K562 (cell line): ENCODE results near the gene EFNA5. TPM values are rescaled to one million over a fixed set of nuclear protein-coding genes. Genes with fewer than 3 reads are reported as not detected.

Experiments used
- ATAC-seq: fragments of 200-7000 bp; cut with Tn5 transposase; 3 replicates; pipeline ENCODE4 v1.9.1; 2020; ENCODE audit warnings: moderate library complexity
- BruUV-seq: library from RNA; stranded (reverse); fragments of 400-500 nt; replicated peaks from 2 replicates; lab custom pipeline; 2021; lab: Mats Ljungman, UMichigan
- CTCF ChIA-PET: fragments of 300-600 bp; formaldehyde crosslinking; extraction: SDS; loops from one replicate; lab custom pipeline; 2021; ENCODE audit warnings: low intra/inter-chr PET ratio; lab: Yijun Ruan, JAX
- POLR2A ChIA-PET: fragments of 300-600, 350-650 bp; sonication (Branson Sonifier 250); formaldehyde crosslinking; extraction: SDS; loops from one replicate; lab custom pipeline; 2021; ENCODE audit warnings: antibody characterized with exemption, inconsistent platforms; lab: Yijun Ruan, JAX
- DNase-seq, 4 experiments: peaks; one replicate each; pipeline versions ENCODE4 v3.0.0 to v3.0.0-alpha.2; 2011 to 2018; ENCODE audit warnings: low spot score in 3 of 4, mixed read lengths in 3 of 4; ENCODE audit errors: extremely low read depth in 1 of 4
- FAIRE-seq: peaks from 2 replicates; lab custom pipeline; 2011; peaks lifted over from hg19 to GRCh38; lab: Jason Lieb, UNC
- H2AFZ ChIP-seq: 2 replicates; pipeline ENCODE4 v1.6.0; 2011; ENCODE audit warnings: low read depth, low read length, control low read depth, inconsistent platforms
- H3K27ac ChIP-seq: fragments of 200-600 bp; 3 replicates; pipeline ENCODE4 v1.8.0; 2011; ENCODE audit warnings: low read depth, mild to moderate bottlenecking, control low read depth, inconsistent platforms, low read length, moderate library complexity, mixed read lengths; ENCODE audit errors: extremely low read depth
- H3K27me3 ChIP-seq, 2 experiments: fragments of 300-600 bp in 1 of 2; 2 replicates in 1 of 2; 3 replicates in 1 of 2; pipeline versions ENCODE4 v1.6.0 to v1.8.0; 2011; ENCODE audit warnings: inconsistent platforms in 2 of 2, low read length in 2 of 2, mild to moderate bottlenecking in 1 of 2, mixed read lengths in 1 of 2, moderate library complexity in 1 of 2; ENCODE audit not compliant: control insufficient read depth in 2 of 2, insufficient read depth in 2 of 2
- H3K36me3 ChIP-seq: fragments of 300-600 bp; 3 replicates; pipeline ENCODE4 v1.8.0; 2011; ENCODE audit warnings: mild to moderate bottlenecking, low read length, inconsistent platforms; ENCODE audit not compliant: control insufficient read depth, insufficient read depth
- H3K4me1 ChIP-seq, 2 experiments: fragments of 200-600 bp in 1 of 2; replicated peaks in 1 of 2; 2 replicates in 1 of 2; 3 replicates in 1 of 2; pipeline versions ENCODE4 v1.5.1 to v1.8.0; 2011; ENCODE audit warnings: inconsistent platforms in 2 of 2, low read length in 2 of 2, mild to moderate bottlenecking in 1 of 2, mixed read lengths in 1 of 2, moderate library complexity in 1 of 2; ENCODE audit not compliant: control insufficient read depth in 2 of 2, insufficient read depth in 2 of 2
- H3K4me2 ChIP-seq: 2 replicates; pipeline ENCODE4 v1.6.1; 2011; ENCODE audit warnings: low read length, control low read depth, inconsistent platforms, mixed read lengths; ENCODE audit not compliant: insufficient read depth
- H3K4me3 ChIP-seq: fragments of 200-600 bp; sonication (generic), shearing (Covaris generic); 2 replicates; pipeline ENCODE4 v1.5.1; 2016; ENCODE audit warnings: control low read depth, inconsistent platforms
- H3K79me2 ChIP-seq: fragments of 200-600 bp; 3 replicates; pipeline ENCODE4 v1.8.0; 2011; ENCODE audit warnings: low read length, inconsistent platforms; ENCODE audit not compliant: control insufficient read depth, insufficient read depth
- H3K9ac ChIP-seq, 2 experiments: 2 replicates each; pipeline versions ENCODE4 v1.6.0 to v1.6.1; 2011; ENCODE audit warnings: low read depth in 2 of 2, low read length in 2 of 2, control low read depth in 1 of 2, inconsistent platforms in 1 of 2, mild to moderate bottlenecking in 1 of 2, mixed read lengths in 1 of 2; ENCODE audit not compliant: insufficient read depth in 1 of 2
- H3K9me1 ChIP-seq: one replicate; pipeline ENCODE4 v1.6.0; 2011; ENCODE audit warnings: inconsistent platforms, mild to moderate bottlenecking, low read length, moderate library complexity; ENCODE audit not compliant: control insufficient read depth, insufficient read depth
- H3K9me3 ChIP-seq: replicated peaks from 2 replicates; pipeline ENCODE4 v1.5.1; 2011; ENCODE audit warnings: low read depth, low read length, inconsistent platforms; ENCODE audit not compliant: control insufficient read depth, insufficient read depth
- H4K20me1 ChIP-seq: replicated peaks from 2 replicates; pipeline ENCODE4 v1.6.1; 2011; ENCODE audit warnings: low read length, inconsistent platforms, mixed read lengths; ENCODE audit not compliant: control insufficient read depth, insufficient read depth
- BRF1 ChIP-seq: IDR thresholded peaks from 3 replicates; pipeline ENCODE4 v1.6.1; 2011; ENCODE audit warnings: borderline replicate concordance, mild to moderate bottlenecking; ENCODE audit not compliant: insufficient read length; ENCODE audit errors: extremely low read depth
- CTBP1 ChIP-seq: fragments of 450-650 bp; IDR thresholded peaks from 2 replicates; pipeline ENCODE4 v1.6.1; 2016; ENCODE audit warnings: borderline replicate concordance
- HIVEP1 ChIP-seq: fragments of 250-450 bp; sonication (Bioruptor Pico); IDR thresholded peaks from 2 replicates; pipeline ENCODE4 v1.4.0; 2020; ENCODE audit warnings: mild to moderate bottlenecking
- MYC ChIP-seq, 2 experiments: fragments of 250-450 bp in 1 of 2; sonication (Bioruptor Pico) in 1 of 2; IDR thresholded peaks; 2 replicates each; pipeline versions ENCODE4 v1.5.1 to v1.6.1; 2012 to 2021; ENCODE audit warnings: low read depth in 2 of 2, borderline replicate concordance in 1 of 2, improper control_type of control experiment in 1 of 2, low read length in 1 of 2, mild to moderate bottlenecking in 1 of 2, moderate library complexity in 1 of 2
- PRMT5 ChIP-seq: sonication (generic); formaldehyde crosslinking; IDR thresholded peaks from 2 replicates; pipeline ENCODE4 v1.5.0; 2020; ENCODE audit warnings: missing genetic modification reagents
- PRPF4 ChIP-seq: fragments of 200-400 bp; formaldehyde crosslinking; IDR thresholded peaks from one replicate; pipeline ENCODE4 v1.6.1; 2017; ENCODE audit warnings: low read length, low read depth, mild to moderate bottlenecking; ENCODE audit not compliant: insufficient read depth, poor library complexity, severe bottlenecking
- SREBF2 ChIP-seq: sonication (generic); formaldehyde crosslinking; IDR thresholded peaks from 2 replicates; pipeline ENCODE4 v1.4.0; 2020; ENCODE audit warnings: mild to moderate bottlenecking, missing genetic modification reagents
- STAT5A ChIP-seq: IDR thresholded peaks from 2 replicates; pipeline ENCODE4 v1.6.1; 2012; ENCODE audit warnings: low read length, inconsistent platforms, borderline replicate concordance
- TAF15 ChIP-seq: fragments of 200-400 bp; formaldehyde crosslinking; IDR thresholded peaks from 2 replicates; pipeline ENCODE4 v1.6.1; 2017; ENCODE audit warnings: mild to moderate bottlenecking, low read depth, low read length, moderate library complexity
- ZNF431 ChIP-seq: sonication (generic); formaldehyde crosslinking; IDR thresholded peaks from 2 replicates; pipeline ENCODE4 v1.8.0; 2022; ENCODE audit warnings: mild to moderate bottlenecking, missing genetic modification reagents
- ZNF436 ChIP-seq: fragments of 250-450, 450-650 bp; sonication (Bioruptor Pico); formaldehyde crosslinking; IDR thresholded peaks from 2 replicates; pipeline ENCODE4 v1.7.0; 2020; ENCODE audit warnings: mild to moderate bottlenecking
- ZNF707 ChIP-seq: fragments of 250-450 bp; sonication (Bioruptor Pico); conservative IDR thresholded peaks from 2 replicates; pipeline ENCODE4 v1.8.0; 2022; ENCODE audit warnings: inconsistent platforms, mild to moderate bottlenecking, moderate library complexity
- WGBS: fragments of 100-300 bp; shearing (Covaris generic); methylation state at CpG from one replicate; pipeline ENCODE4 v1.1.6; 2016; ENCODE audit warnings: low coverage, mixed read lengths; ENCODE audit not compliant: insufficient coverage; ENCODE audit errors: missing lambda C conversion rate; 5-methylcytosine and 5-hydroxymethylcytosine counted together
- in situ Hi-C: fragments of 300-500 bp; cut with MboI; formaldehyde crosslinking; loops from 4 replicates; pipeline ENCODE4 v1.15.0; 2018; ENCODE audit warnings: inconsistent platforms, mixed read lengths
- intact Hi-C: fragments of 100-400 bp; cut with micrococcal nuclease; formaldehyde crosslinking; loops from 2 replicates; pipeline ENCODE4 v1.14.2; 2022
- polyA plus RNA-seq, 8 experiments: library from polyadenylated mRNA; depleted of rRNA in 4 of 8; stranded (reverse) in 5 of 8; unstranded in 3 of 8; fragments of >200 nt; fragmentation: Nextera tagmentation in 2 of 8; fragmentation: Illumina TruSeq in 1 of 8; extraction: Ambion mirVana in 2 of 8; extraction: Trizol in 1 of 8; gene quantifications; 2 replicates each; pipeline versions ENCODE4 v1.2.1 to v1.2.3, GENCODE V29; 2011 to 2014; ENCODE audit warnings: inconsistent platforms in 1 of 8, missing spikeins in 1 of 8
- total RNA-seq, 7 experiments: library from RNA; depleted of rRNA in 6 of 7; stranded (reverse); fragments of >200 nt in 6 of 7; fragmentation: Illumina TruSeq in 2 of 7; extraction: Trizol in 2 of 7; gene quantifications; 2 replicates each; pipeline versions ENCODE4 v1.2.1 to v1.2.3, GENCODE V29; 2011 to 2021; ENCODE audit warnings: low replicate concordance in 1 of 7
- TF ChIP-seq, protein P1 (sequence below), 2 experiments: fragments of 450-650 bp in 1 of 2; sonication (generic) in 1 of 2; formaldehyde crosslinking in 1 of 2; IDR thresholded peaks in 1 of 2; conservative IDR thresholded peaks in 1 of 2; 2 replicates each; pipeline versions ENCODE4 v1.6.1 to v1.8.1; 2016 to 2023; ENCODE audit warnings: mild to moderate bottlenecking in 2 of 2, moderate library complexity in 2 of 2, inconsistent platforms in 1 of 2, missing genetic modification reagents in 1 of 2
- TF ChIP-seq, protein P2 (sequence below): fragments of 250-450 bp; sonication (Bioruptor Pico); IDR thresholded peaks from 2 replicates; pipeline ENCODE4 v1.4.0; 2020; ENCODE audit warnings: mild to moderate bottlenecking, moderate library complexity
- TF ChIP-seq, protein P3 (sequence below): fragments of 450-650 bp; conservative IDR thresholded peaks from 2 replicates; pipeline ENCODE4 v1.6.1; 2016; ENCODE audit warnings: missing genetic modification characterization, low read depth, mild to moderate bottlenecking, control low read depth, missing compliant biosample characterization
- TF ChIP-seq, protein P4 (sequence below): sonication (generic); formaldehyde crosslinking; IDR thresholded peaks from 2 replicates; pipeline ENCODE4 v1.8.1; 2023; ENCODE audit warnings: mild to moderate bottlenecking, missing genetic modification reagents

The EFNA5 gene
- total and polyA plus RNA-seq, 9 of the 15 experiments (the other 6 are each of a cell fraction or from before 2014, with no cell fraction given) = 0.20 TPM; not detected in 8

DNA sequence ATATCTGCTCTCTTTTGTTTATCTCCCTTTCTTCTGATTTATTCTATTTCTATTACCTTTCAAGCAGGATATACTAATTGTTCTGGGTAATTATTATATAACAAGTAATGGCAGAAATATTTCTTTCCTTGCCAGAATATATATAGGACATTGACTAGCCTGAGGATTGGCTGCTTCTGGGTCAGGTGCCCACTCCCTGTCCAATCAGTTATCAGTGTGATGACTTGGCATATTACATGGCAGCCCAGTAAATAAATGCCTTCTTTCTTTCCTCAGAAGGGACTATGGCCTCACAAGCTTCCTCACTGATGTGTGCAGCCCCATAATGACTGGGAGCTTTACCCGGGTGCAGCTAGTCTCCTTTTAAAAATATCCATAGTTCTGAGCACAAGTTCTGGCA is 301.1 kb downstream of the EFNA5 start (continued):
- TF ChIP-seq, protein P1, sequence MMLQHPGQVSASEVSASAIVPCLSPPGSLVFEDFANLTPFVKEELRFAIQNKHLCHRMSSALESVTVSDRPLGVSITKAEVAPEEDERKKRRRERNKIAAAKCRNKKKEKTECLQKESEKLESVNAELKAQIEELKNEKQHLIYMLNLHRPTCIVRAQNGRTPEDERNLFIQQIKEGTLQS (IDR thresholded peaks at IDR 0.05) = no peak
- TF ChIP-seq, protein P1 (CRISPR knock-in tag; conservative IDR thresholded peaks at IDR 0.05) = no peak
- TF ChIP-seq, all 486 proteins: peak for 2

DNA sequence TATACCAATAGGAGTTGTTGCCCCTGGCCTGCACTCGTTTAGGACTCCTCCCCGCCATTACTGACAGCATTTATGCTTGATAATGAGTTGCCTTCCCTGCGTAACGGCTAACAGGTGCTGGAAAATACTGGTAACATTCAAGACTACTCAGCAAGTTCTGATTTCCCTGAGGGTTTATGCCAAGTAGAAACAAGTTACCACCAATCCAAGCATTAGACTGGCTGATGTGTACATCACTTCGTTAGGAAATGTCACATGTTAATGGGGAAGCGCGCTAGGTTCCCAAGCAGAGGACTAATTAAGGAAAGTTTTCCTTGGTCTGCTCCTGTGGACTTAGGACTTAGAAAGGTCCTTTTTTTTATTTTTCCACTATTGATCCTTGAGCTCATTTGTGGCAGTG is 302.1 kb downstream of the EFNA5 start:
- in situ Hi-C loops = no loop called here
- 8% methylated on average over 7 of the region's 7 CpGs for WGBS

More for the DNA sequence above, 302.1 kb downstream of the EFNA5 start:
- Histone ChIP-seq H3K27me3 (no peaks in the 10 kb centered on the region), H2AFZ (no peak overlapping the region), H3K9ac (no peak overlapping the region), H3K9me1 (no peaks in the 10 kb centered on the region), H3K27ac (no peak overlapping the region), H3K9me3 (no peaks in the 10 kb centered on the region), H3K79me2 (no peaks in the 10 kb centered on the region), H3K4me1 (no peaks in the 10 kb centered on the region), H3K36me3 (no peaks in the 10 kb centered on the region), H4K20me1 (no peaks in the 10 kb centered on the region), H3K4me3 (no peak overlapping the region), H3K4me2 (no peak overlapping the region)
- ChIA-PET POLR2A (no interaction called here), CTCF (no interaction called here)
- TF ChIP-seq ZNF431 (no peak), STAT5A (no peak), SREBF2 (no peak), BRF1 (no peak), ZNF707 (CRISPR knock-in tag) (no peak), HIVEP1 (CRISPR knock-in tag) (no peak), TAF15 (no peak), PRPF4 (no peak), PRMT5 (CRISPR knock-in tag) (no peak), ZNF436 (CRISPR knock-in tag) (no peak), MYC (IDR thresholded peaks at IDR 0.05; ENCODE audit: low read depth, low read length) (no peak), MYC (CRISPR knock-in tag; IDR thresholded peaks at IDR 0.05; ENCODE audit: borderline replicate concordance, low read depth) (no peak), CTBP1 (no peak)
- TF ChIP-seq, protein P2, sequence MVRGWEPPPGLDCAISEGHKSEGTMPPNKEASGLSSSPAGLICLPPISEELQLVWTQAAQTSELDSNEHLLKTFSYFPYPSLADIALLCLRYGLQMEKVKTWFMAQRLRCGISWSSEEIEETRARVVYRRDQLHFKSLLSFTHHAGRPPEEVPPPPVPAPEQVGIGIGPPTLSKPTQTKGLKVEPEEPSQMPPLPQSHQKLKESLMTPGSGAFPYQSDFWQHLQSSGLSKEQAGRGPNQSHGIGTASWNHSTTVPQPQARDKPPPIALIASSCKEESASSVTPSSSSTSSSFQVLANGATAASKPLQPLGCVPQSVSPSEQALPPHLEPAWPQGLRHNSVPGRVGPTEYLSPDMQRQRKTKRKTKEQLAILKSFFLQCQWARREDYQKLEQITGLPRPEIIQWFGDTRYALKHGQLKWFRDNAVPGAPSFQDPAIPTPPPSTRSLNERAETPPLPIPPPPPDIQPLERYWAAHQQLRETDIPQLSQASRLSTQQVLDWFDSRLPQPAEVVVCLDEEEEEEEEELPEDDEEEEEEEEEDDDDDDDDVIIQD (CRISPR knock-in tag) = no peak
- TF ChIP-seq, protein P3, sequence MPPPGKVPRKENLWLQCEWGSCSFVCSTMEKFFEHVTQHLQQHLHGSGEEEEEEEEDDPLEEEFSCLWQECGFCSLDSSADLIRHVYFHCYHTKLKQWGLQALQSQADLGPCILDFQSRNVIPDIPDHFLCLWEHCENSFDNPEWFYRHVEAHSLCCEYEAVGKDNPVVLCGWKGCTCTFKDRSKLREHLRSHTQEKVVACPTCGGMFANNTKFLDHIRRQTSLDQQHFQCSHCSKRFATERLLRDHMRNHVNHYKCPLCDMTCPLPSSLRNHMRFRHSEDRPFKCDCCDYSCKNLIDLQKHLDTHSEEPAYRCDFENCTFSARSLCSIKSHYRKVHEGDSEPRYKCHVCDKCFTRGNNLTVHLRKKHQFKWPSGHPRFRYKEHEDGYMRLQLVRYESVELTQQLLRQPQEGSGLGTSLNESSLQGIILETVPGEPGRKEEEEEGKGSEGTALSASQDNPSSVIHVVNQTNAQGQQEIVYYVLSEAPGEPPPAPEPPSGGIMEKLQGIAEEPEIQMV (tag) = no peak
- TF ChIP-seq, protein P4, sequence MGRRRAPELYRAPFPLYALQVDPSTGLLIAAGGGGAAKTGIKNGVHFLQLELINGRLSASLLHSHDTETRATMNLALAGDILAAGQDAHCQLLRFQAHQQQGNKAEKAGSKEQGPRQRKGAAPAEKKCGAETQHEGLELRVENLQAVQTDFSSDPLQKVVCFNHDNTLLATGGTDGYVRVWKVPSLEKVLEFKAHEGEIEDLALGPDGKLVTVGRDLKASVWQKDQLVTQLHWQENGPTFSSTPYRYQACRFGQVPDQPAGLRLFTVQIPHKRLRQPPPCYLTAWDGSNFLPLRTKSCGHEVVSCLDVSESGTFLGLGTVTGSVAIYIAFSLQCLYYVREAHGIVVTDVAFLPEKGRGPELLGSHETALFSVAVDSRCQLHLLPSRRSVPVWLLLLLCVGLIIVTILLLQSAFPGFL (CRISPR knock-in tag) = no peak
- BruUV-seq = no TSS peak
- intact Hi-C loops = no loop called here
- ATAC-seq = no peak
- DNase-seq = no peak
- FAIRE-seq = no peak
